Testis (tissue), 3 donors: Measurements from ENCODE around the gene OR6Q1. TPM values are rescaled to one million over a fixed set of nuclear protein-coding genes. Genes with fewer than 3 reads are reported as not detected.

Experiments used
- DNase-seq: peaks from one replicate; pipeline ENCODE4 v3.0.0-alpha.2; 2019
- H3K27ac ChIP-seq, 2 donors: fragments of 200-600 bp; sonication (generic); one replicate each; pipeline ENCODE4 v1.5.1; 2019
- H3K27me3 ChIP-seq: fragments of 200-600 bp; sonication (generic); one replicate; pipeline ENCODE4 v1.5.1; 2019
- H3K36me3 ChIP-seq: fragments of 200-600 bp; sonication (generic); one replicate; pipeline ENCODE4 v1.5.1; 2017; ENCODE audit warnings: low read depth; ENCODE audit errors: missing control alignments
- H3K4me1 ChIP-seq: fragments of 200-600 bp; sonication (generic); one replicate; pipeline ENCODE4 v1.5.1; 2019
- H3K4me3 ChIP-seq, 2 donors: fragments of 200-600 bp; sonication (generic); one replicate each; pipeline ENCODE4 v1.5.1; 2017 to 2019
- H3K9me3 ChIP-seq: fragments of 200-600 bp; sonication (generic); one replicate; pipeline ENCODE4 v1.5.1; 2017
- CTCF ChIP-seq, 3 experiments: fragments of 450-650 bp in 2 of 3; fragments of 200-600 bp in 1 of 3; sonication (generic) in 1 of 3; IDR thresholded peaks; one replicate each; pipeline ENCODE4 v1.5.1; 2016 to 2019; ENCODE audit warnings: antibody characterized with exemption in 3 of 3, mild to moderate bottlenecking in 2 of 3, moderate library complexity in 1 of 3
- POLR2A ChIP-seq: fragments of 450-650 bp; IDR thresholded peaks from one replicate; pipeline ENCODE4 v1.6.1; 2017; ENCODE audit warnings: antibody characterized with exemption, mild to moderate bottlenecking, moderate library complexity
- WGBS, 2 donors: methylation state at CpG; one replicate each; pipeline ENCODE4 v1.1.5; 2018; 5-methylcytosine and 5-hydroxymethylcytosine counted together
- intact Hi-C: fragments of 100-400 bp; cut with DNase I; formaldehyde crosslinking; loops from one replicate; pipeline ENCODE4 v1.15.1; 2023; ENCODE audit warnings: low total_unique reads
- polyA plus RNA-seq: library from polyadenylated mRNA; stranded (reverse); fragments of 350-450 nt; fragmentation: Illumina TruSeq; extraction: RNeasy Lipid Tissue Mini Kit (QIAGEN cat#74804); gene quantifications from one replicate; pipeline ENCODE4 v1.2.3, GENCODE V29; 2014; ENCODE audit warnings: low read depth, low replicate concordance; ENCODE audit not compliant: insufficient read depth
- total RNA-seq, 2 donors: library from RNA; depleted of rRNA; stranded (reverse); fragments of >200 nt; gene quantifications; one replicate each; pipeline ENCODE4 v1.2.3, GENCODE V29; 2016

Gene OR6Q1
- total and polyA plus RNA-seq, 3 donors from 2014 or later, result 0.31 TPM; not detected in 2

GRCh38 chr11:58000699-58001098 lies 30.1 kb upstream of the OR6Q1 start:
- Histone ChIP-seq H3K27ac (no peak overlapping the region), H3K36me3 (no peaks in the 10 kb centered on the region), H3K4me3 (no peak overlapping the region), H3K27me3 (no peaks in the 10 kb centered on the region), H3K9me3 (no peaks in the 10 kb centered on the region), H3K4me1 (no peaks in the 10 kb centered on the region)
- no peak for DNase-seq
- WGBS, 2 donors, result 59 to 71% methylated on average over 5 of the region's 5 CpGs
- intact Hi-C loops, result no loop called here
- TF ChIP-seq POLR2A, result no peak
- TF ChIP-seq CTCF (IDR thresholded peaks at IDR 0.05), result no peak

- DNase-seq, result no peak
- no peak for TF ChIP-seq CTCF (IDR thresholded peaks at IDR 0.05)
- no peak for TF ChIP-seq POLR2A
- H3K36me3 ChIP-seq, result no peaks in the 10 kb centered on the region
- WGBS, 2 donors, result 68 to 84% methylated on average over 2 of the region's 2 CpGs
- no peaks in the 10 kb centered on the region for H3K27me3 ChIP-seq
- intact Hi-C loops, result no loop called here
- H3K9me3 ChIP-seq, result no peaks in the 10 kb centered on the region
- H3K4me3 ChIP-seq, result no peak overlapping the region
- H3K4me1 ChIP-seq, result no peaks in the 10 kb centered on the region
- H3K27ac ChIP-seq, result no peak overlapping the region
Observed at GRCh38 chr11:58003036-58003435, 27.7 kb upstream of the OR6Q1 start.

- no peak for DNase-seq
- H3K9me3 ChIP-seq, result no peaks in the 10 kb centered on the region
- H3K36me3 ChIP-seq, result no peaks in the 10 kb centered on the region
- TF ChIP-seq CTCF (IDR thresholded peaks at IDR 0.05) (no peak), POLR2A (no peak)
- H3K4me1 ChIP-seq, result no peaks in the 10 kb centered on the region
- H3K4me3 ChIP-seq, result no peak overlapping the region
- intact Hi-C loops, result no loop called here
- H3K27ac ChIP-seq, result no peak overlapping the region
- H3K27me3 ChIP-seq, result no peaks in the 10 kb centered on the region
Observed at GRCh38 chr11:58003591-58003990, 27.2 kb upstream of the OR6Q1 start.

GRCh38 chr11:58004664-58005063 lies 26.1 kb upstream of the OR6Q1 start:
- no peaks in the 10 kb centered on the region for H3K4me1 ChIP-seq
- H3K9me3 ChIP-seq, result no peaks in the 10 kb centered on the region
- TF ChIP-seq POLR2A (no peak), CTCF (IDR thresholded peaks at IDR 0.05) (no peak)
- H3K27me3 ChIP-seq, result no peaks in the 10 kb centered on the region
- 74 to 77% methylated on average over 6 of the region's 6 CpGs for WGBS, 2 donors
- intact Hi-C loops, result no loop called here
- H3K27ac ChIP-seq, result no peak overlapping the region
- DNase-seq, result no peak
- H3K36me3 ChIP-seq, result no peaks in the 10 kb centered on the region
- no peak overlapping the region for H3K4me3 ChIP-seq

- no peak overlapping the region for H3K27ac ChIP-seq
- H3K4me1 ChIP-seq, result no peaks in the 10 kb centered on the region
- no peaks in the 10 kb centered on the region for H3K27me3 ChIP-seq
- TF ChIP-seq POLR2A (no peak), CTCF (IDR thresholded peaks at IDR 0.05) (no peak)
- DNase-seq, result no peak
- H3K36me3 ChIP-seq, result no peaks in the 10 kb centered on the region
- WGBS, 2 donors, result 44 to 46% methylated on average over 2 of the region's 2 CpGs
- no peaks in the 10 kb centered on the region for H3K9me3 ChIP-seq
- H3K4me3 ChIP-seq, result no peak overlapping the region
- intact Hi-C loops, result no loop called here
Observed at GRCh38 chr11:58006940-58007339, 23.8 kb upstream of the OR6Q1 start.
